ENCODE measurements around the gene RTN1. TPM values are rescaled to one million over a fixed set of nuclear protein-coding genes. Genes with fewer than 3 reads are reported as not detected.

The RTN1 gene
- total RNA-seq, 1 donor, result under 0.01 TPM

GRCh38 chr14:59852350-59852749, 18.2 kb downstream of the RTN1 start:
- no peak overlapping the region for H2AFZ ChIP-seq (ENCODE audit: low read length)
- H3K4me3 ChIP-seq (ENCODE audit: insufficient read depth, low read length), result no peak overlapping the region
- no peaks in the 10 kb centered on the region for H3K36me3 ChIP-seq (ENCODE audit: insufficient read depth, low read length)
- H3K9me3 ChIP-seq (ENCODE audit: low read depth, low read length), result no peaks in the 10 kb centered on the region
- H3K4me1 ChIP-seq (ENCODE audit: insufficient read depth, low read length), result no peaks in the 10 kb centered on the region
- H3K79me2 ChIP-seq (ENCODE audit: insufficient read depth, low read length), result no peaks in the 10 kb centered on the region
- H3K27me3 ChIP-seq (ENCODE audit: insufficient read depth, low read length), result no peaks in the 10 kb centered on the region
- H4K20me1 ChIP-seq (ENCODE audit: insufficient read depth, low read length), result no peaks in the 10 kb centered on the region
- no peak overlapping the region for H3K27ac ChIP-seq (ENCODE audit: low read depth, low read length)
- H3K4me2 ChIP-seq (ENCODE audit: insufficient read depth, low read length), result no peak overlapping the region
- TF ChIP-seq, protein P1, sequence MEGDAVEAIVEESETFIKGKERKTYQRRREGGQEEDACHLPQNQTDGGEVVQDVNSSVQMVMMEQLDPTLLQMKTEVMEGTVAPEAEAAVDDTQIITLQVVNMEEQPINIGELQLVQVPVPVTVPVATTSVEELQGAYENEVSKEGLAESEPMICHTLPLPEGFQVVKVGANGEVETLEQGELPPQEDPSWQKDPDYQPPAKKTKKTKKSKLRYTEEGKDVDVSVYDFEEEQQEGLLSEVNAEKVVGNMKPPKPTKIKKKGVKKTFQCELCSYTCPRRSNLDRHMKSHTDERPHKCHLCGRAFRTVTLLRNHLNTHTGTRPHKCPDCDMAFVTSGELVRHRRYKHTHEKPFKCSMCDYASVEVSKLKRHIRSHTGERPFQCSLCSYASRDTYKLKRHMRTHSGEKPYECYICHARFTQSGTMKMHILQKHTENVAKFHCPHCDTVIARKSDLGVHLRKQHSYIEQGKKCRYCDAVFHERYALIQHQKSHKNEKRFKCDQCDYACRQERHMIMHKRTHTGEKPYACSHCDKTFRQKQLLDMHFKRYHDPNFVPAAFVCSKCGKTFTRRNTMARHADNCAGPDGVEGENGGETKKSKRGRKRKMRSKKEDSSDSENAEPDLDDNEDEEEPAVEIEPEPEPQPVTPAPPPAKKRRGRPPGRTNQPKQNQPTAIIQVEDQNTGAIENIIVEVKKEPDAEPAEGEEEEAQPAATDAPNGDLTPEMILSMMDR (IDR thresholded peaks at IDR 0.05; ENCODE audit: extremely low read depth, low read depth, low read length), result no peak
- DNase-seq (ENCODE audit: insufficient read length, low spot score, missing footprints), result no peak

DNA sequence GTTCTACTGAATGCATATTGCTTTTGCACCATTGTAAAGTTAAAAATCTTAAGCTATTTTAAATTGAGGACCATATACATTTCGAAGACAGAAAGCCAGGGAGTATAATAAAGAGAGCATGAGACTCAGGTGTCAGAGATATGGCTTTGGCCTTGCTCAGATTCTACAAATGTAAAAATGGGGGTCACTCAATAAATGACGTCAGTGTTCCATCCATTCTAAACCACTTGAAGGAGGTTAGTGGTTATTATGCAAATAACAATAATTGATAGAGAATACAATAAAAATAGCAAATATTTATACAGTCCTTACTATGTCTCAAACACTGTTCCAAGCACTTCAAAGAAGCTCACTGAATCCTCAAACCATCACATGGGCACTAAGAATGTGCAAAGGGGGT, 20.1 kb downstream of the RTN1 start:
- TF ChIP-seq, protein P1 (IDR thresholded peaks at IDR 0.05; ENCODE audit: extremely low read depth, low read depth, low read length), result no peak
- Histone ChIP-seq H3K4me2 (ENCODE audit: insufficient read depth, low read length) (no peak overlapping the region), H2AFZ (ENCODE audit: low read length) (no peak overlapping the region), H3K79me2 (ENCODE audit: insufficient read depth, low read length) (no peaks in the 10 kb centered on the region), H4K20me1 (ENCODE audit: insufficient read depth, low read length) (no peaks in the 10 kb centered on the region), H3K9me3 (ENCODE audit: low read depth, low read length) (no peaks in the 10 kb centered on the region), H3K27ac (ENCODE audit: low read depth, low read length) (no peak overlapping the region), H3K4me1 (ENCODE audit: insufficient read depth, low read length) (no peaks in the 10 kb centered on the region), H3K27me3 (ENCODE audit: insufficient read depth, low read length) (no peaks in the 10 kb centered on the region), H3K4me3 (ENCODE audit: insufficient read depth, low read length) (no peak overlapping the region), H3K36me3 (ENCODE audit: insufficient read depth, low read length) (no peaks in the 10 kb centered on the region)
- no peak for DNase-seq (ENCODE audit: insufficient read length, low spot score, missing footprints)

- no peaks in the 10 kb centered on the region for H3K4me1 ChIP-seq (ENCODE audit: insufficient read depth, low read length)
- no peaks in the 10 kb centered on the region for H3K27me3 ChIP-seq (ENCODE audit: insufficient read depth, low read length)
- TF ChIP-seq, protein P1 (IDR thresholded peaks at IDR 0.05; ENCODE audit: extremely low read depth, low read depth, low read length), result no peak
- no peak overlapping the region for H3K27ac ChIP-seq (ENCODE audit: low read depth, low read length)
- no peaks in the 10 kb centered on the region for H3K79me2 ChIP-seq (ENCODE audit: insufficient read depth, low read length)
- no peak overlapping the region for H2AFZ ChIP-seq (ENCODE audit: low read length)
- no peaks in the 10 kb centered on the region for H3K36me3 ChIP-seq (ENCODE audit: insufficient read depth, low read length)
- H4K20me1 ChIP-seq (ENCODE audit: insufficient read depth, low read length), result no peaks in the 10 kb centered on the region
- H3K4me3 ChIP-seq (ENCODE audit: insufficient read depth, low read length), result no peak overlapping the region
- no peak overlapping the region for H3K4me2 ChIP-seq (ENCODE audit: insufficient read depth, low read length)
- H3K9me3 ChIP-seq (ENCODE audit: low read depth, low read length), result no peaks in the 10 kb centered on the region
- no peak for DNase-seq (ENCODE audit: insufficient read length, low spot score, missing footprints)
Measured at GRCh38 chr14:59849411-59850130, 21.0 kb downstream of the RTN1 start.

DNA sequence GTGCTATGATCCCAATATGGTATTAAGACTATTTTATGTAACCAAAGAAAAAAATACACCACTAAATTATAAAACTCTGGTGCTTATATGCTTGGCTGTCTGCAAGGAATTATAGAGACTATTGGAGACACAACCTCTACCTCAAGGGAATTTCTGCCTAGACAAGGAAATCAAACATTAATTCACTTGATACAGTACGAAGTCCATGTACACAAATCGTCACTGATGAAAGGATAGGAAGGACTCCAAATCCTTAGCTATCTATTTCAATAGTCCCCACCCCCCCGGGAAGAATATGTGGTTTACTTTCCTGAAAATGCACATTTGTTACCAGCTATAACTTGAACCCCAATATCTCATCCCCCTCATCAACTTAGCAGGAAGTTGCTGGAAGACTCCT, 21.9 kb downstream of the RTN1 start:
- no peak overlapping the region for H2AFZ ChIP-seq (ENCODE audit: low read length)
- no peaks in the 10 kb centered on the region for H3K9me3 ChIP-seq (ENCODE audit: low read depth, low read length)
- DNase-seq (ENCODE audit: insufficient read length, low spot score, missing footprints), result no peak
- no peaks in the 10 kb centered on the region for H3K36me3 ChIP-seq (ENCODE audit: insufficient read depth, low read length)
- no peaks in the 10 kb centered on the region for H4K20me1 ChIP-seq (ENCODE audit: insufficient read depth, low read length)
- no peak overlapping the region for H3K4me3 ChIP-seq (ENCODE audit: insufficient read depth, low read length)
- H3K27ac ChIP-seq (ENCODE audit: low read depth, low read length), result no peak overlapping the region
- TF ChIP-seq, protein P1 (IDR thresholded peaks at IDR 0.05; ENCODE audit: extremely low read depth, low read depth, low read length), result no peak
- H3K27me3 ChIP-seq (ENCODE audit: insufficient read depth, low read length), result no peaks in the 10 kb centered on the region
- no peak overlapping the region for H3K4me2 ChIP-seq (ENCODE audit: insufficient read depth, low read length)
- no peaks in the 10 kb centered on the region for H3K4me1 ChIP-seq (ENCODE audit: insufficient read depth, low read length)
- H3K79me2 ChIP-seq (ENCODE audit: insufficient read depth, low read length), result no peaks in the 10 kb centered on the region

All from osteoblast (primary cell).